Effector CD8-positive, alpha-beta T cell (primary cell): ENCODE measurements around the gene FARP1.

Source experiments
- DNase-seq: peaks from one replicate; lab custom pipeline; 2025; lab: John Stamatoyannopoulos, UW

The FARP1 gene

GRCh38 chr13:98284679-98285078, 141.8 kb downstream of the FARP1 start:
- no peak for DNase-seq

GRCh38 chr13:98285317-98285716, 142.4 kb downstream of the FARP1 start:
- DNase-seq, result no peak

GRCh38 chr13:98285852-98286594, 143.1 kb downstream of the FARP1 start:
- no peak for DNase-seq

GRCh38 chr13:98286799-98287198, 143.9 kb downstream of the FARP1 start:
- no peak for DNase-seq

- DNase-seq, result no peak
These were observed 145.3 kb downstream of the FARP1 start for GRCh38 chr13:98288211-98288610.

- DNase-seq, result no peak
These were observed 146.5 kb downstream of the FARP1 start for GRCh38 chr13:98289339-98289945.

- no peak for DNase-seq
These were observed 147.4 kb downstream of the FARP1 start for GRCh38 chr13:98290261-98290660.

GRCh38 chr13:98291658-98292057, 148.8 kb downstream of the FARP1 start:
- no peak for DNase-seq

- DNase-seq, result no peak
These were observed 150.2 kb downstream of the FARP1 start for GRCh38 chr13:98293103-98293502.

- DNase-seq, result no peak
These were observed 150.8 kb downstream of the FARP1 start for GRCh38 chr13:98293570-98294142.

- DNase-seq, result no peak
These were observed 152.5 kb downstream of the FARP1 start for GRCh38 chr13:98295371-98295770.

GRCh38 chr13:98297051-98297450, 154.2 kb downstream of the FARP1 start:
- DNase-seq, result no peak

GRCh38 chr13:98297745-98298144, 154.9 kb downstream of the FARP1 start:
- DNase-seq, result no peak

GRCh38 chr13:98298599-98298998, 155.7 kb downstream of the FARP1 start:
- DNase-seq, result no peak

- no peak for DNase-seq
These were observed 156.5 kb downstream of the FARP1 start for GRCh38 chr13:98299235-98299965.

GRCh38 chr13:98299966-98300350, 157.1 kb downstream of the FARP1 start:
- no peak for DNase-seq

GRCh38 chr13:98300956-98301641, 158.2 kb downstream of the FARP1 start:
- no peak for DNase-seq

- DNase-seq, result no peak
These were observed 158.8 kb downstream of the FARP1 start for GRCh38 chr13:98301721-98302120.

GRCh38 chr13:98303858-98304257, 161.0 kb downstream of the FARP1 start:
- no peak for DNase-seq

GRCh38 chr13:98305670-98306069, 162.8 kb downstream of the FARP1 start:
- no peak for DNase-seq

GRCh38 chr13:98307463-98308085, 164.7 kb downstream of the FARP1 start:
- no peak for DNase-seq
